ENCODE measurements around the gene BMP7.
A peak's percentile ranks its signal among the peaks of the same experiment; 100 is the strongest.
"Not testable (repeated sequence)": the region's sequence is repeated elsewhere in the genome, so short reads cannot be mapped to it uniquely, and the experiment has no call there.

Gene BMP7

GRCh38 chr20:57211406-57211805, 55.0 kb downstream of the BMP7 start:
- DNase-seq (ENCODE audit: low spot score), result no peak

GRCh38 chr20:57210911-57211280, 55.5 kb downstream of the BMP7 start:
- DNase-seq (ENCODE audit: low spot score), result no peak

GRCh38 chr20:57210054-57210910, 56.2 kb downstream of the BMP7 start:
- peak; percentile 77 for DNase-seq (ENCODE audit: low spot score)

GRCh38 chr20:57209413-57209812, 57.0 kb downstream of the BMP7 start:
- DNase-seq (ENCODE audit: low spot score), result no peak

- DNase-seq (ENCODE audit: low spot score), result no peak
Measured at GRCh38 chr20:57208198-57208597, 58.2 kb downstream of the BMP7 start.

GRCh38 chr20:57207251-57207650, 59.2 kb downstream of the BMP7 start:
- DNase-seq (ENCODE audit: low spot score), result peak; percentile 84

DNA sequence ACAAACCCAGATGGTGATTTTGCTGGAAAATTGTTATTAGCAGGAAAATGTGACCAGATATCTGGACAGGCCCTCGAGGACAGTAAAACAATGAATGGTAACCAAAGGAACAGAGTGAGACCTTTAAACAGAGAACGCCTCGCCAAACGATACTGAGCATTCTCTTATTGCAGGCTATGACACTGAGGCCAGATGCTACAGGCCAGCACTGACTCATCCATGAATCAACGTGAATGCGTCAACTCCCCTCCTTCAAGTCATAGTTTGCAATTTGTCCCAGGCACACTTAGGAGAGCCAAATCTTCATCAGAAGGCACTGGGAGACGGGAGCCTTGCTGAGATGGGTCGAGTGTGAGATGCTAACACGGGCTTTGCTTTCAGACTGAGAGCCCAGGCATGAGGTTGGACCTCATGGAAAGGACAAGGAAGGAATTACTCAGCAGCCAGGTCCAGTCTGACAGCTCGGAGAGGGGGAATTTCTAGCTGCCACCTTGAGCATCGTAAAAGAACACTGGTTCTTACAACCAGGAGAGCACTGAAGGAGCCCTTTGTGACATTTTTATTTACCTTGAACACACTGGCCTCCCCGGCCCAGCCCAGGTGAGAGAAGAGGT, 60.7 kb downstream of the BMP7 start:
- peak; percentile 41 for DNase-seq (ENCODE audit: low spot score)

- peak; percentile 91 for DNase-seq (ENCODE audit: low spot score)
Measured at GRCh38 chr20:57203986-57204385, 62.5 kb downstream of the BMP7 start.

DNA sequence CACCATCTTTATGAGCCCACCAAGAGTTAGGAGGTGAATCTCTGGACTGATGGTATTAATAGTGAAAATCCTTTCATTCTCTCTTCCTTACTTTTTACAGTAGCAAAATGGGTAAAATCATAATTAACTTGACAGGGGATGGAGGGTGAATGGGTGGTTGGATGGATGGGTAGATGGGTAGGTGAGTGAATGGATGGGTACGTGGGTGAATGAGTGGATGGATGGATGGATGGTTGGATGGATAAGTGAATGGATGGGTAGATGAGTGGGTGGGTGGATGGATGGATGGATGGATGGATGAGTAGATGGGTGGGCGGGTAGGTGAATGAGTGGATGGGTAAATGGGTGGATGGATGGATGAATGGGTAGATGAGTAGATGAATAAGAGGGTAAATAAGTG, 63.2 kb downstream of the BMP7 start:
- no peak for DNase-seq (ENCODE audit: low spot score)

DNA sequence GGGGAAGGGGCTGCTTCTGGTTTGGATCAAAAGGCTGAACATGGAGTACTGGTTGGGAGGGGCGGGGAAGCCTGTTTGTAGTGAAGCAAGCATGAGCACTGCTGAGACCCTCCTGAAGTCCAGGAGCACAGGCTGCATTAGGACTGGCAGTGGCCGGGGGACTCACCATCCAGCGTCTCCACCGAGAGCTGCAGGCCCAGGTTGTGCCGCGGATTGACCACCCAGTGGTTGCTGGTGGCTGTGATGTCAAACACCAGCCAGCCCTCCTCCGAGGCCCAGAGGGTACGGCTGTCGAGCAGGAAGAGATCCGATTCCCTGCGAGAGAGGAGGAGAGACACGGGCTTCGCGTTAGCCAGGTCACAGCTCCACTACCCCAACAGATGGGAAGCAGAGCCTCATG, 64.1 kb downstream of the BMP7 start:
- DNase-seq (ENCODE audit: low spot score), result no peak

GRCh38 chr20:57200882-57201695, 65.4 kb downstream of the BMP7 start:
- DNase-seq (ENCODE audit: low spot score), result no peak

DNA sequence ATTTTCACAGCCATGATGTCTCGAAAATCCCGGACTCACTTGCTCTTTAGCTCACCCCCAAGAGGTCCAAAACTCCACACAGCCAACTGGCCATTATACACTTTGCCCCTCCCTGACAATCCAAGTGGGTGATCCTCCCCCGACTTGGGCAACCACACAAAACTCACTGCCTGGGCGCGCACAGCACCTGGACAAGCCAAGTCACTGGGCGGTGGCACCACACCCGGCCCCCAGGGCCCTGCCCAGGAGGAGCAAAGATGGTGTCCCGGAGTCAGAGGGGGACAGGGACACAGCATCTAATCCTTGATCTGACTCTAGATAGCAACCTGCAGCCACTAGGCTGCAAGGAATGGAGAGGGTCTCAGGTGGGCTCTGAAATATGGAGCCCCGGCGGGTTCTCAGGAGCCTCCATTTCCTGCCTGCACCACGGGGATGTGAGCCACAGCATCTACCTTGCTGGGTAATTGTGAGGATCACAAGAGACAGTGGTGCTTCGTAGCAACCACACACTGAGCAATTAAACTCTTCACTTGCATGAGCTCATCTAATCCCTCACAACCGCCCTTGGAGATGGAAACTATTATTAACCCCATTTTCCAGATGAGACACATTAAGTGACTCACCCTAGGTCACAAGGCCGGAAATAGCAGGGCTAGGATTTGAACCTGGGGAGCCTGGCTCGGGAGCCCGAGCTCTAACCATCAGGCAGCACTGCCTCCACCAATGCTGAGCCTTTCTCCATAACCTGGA, 66.6 kb downstream of the BMP7 start:
- DNase-seq (ENCODE audit: low spot score), result no peak

GRCh38 chr20:57198132-57199072, 68.0 kb downstream of the BMP7 start:
- no peak for DNase-seq (ENCODE audit: low spot score)

GRCh38 chr20:57197352-57198131, 68.9 kb downstream of the BMP7 start:
- DNase-seq (ENCODE audit: low spot score), result no peak

- no peak for DNase-seq (ENCODE audit: low spot score)
Measured at GRCh38 chr20:57195469-57196100, 70.9 kb downstream of the BMP7 start.

DNA sequence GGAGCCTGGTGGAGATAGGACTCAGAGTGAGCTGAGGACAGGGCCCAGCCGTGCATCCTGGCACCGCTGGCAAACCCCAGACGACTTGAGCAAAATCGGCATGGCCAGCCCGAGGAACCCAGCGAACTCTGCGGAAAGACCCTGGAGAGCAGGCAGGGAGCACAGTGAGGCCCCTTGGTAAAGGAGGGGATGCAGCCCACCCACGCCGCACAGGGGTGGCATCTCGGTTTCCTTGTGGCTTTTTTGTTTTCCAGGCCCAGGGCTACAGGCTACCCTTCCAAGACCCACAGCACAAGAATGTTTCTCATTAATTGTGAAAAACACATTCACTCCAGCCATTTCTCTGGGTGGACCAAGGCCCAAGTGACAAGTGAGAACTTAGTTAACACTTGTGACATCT, 71.4 kb downstream of the BMP7 start:
- no peak for DNase-seq (ENCODE audit: low spot score)

DNA sequence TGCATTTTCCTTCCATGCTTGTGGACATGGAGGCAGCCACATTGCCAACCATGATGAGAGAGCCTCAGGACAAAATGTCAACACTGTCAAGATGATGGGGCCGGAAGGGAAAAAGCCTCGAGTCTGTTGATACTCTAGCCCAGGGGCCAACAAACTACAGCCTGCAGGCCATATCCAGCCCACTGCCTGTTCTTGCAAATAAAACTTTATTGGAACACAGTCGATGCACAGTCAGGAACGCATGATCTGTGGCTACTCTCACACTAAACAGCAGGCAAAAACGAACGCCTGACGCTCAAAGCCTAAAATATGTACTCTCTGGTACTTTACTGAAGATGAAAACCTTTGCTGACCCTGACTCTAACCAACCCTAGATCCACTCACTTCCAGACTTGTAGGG, 72.3 kb downstream of the BMP7 start:
- no peak for DNase-seq (ENCODE audit: low spot score)

GRCh38 chr20:57193094-57193493, 73.3 kb downstream of the BMP7 start:
- DNase-seq (ENCODE audit: low spot score), result no peak

DNA sequence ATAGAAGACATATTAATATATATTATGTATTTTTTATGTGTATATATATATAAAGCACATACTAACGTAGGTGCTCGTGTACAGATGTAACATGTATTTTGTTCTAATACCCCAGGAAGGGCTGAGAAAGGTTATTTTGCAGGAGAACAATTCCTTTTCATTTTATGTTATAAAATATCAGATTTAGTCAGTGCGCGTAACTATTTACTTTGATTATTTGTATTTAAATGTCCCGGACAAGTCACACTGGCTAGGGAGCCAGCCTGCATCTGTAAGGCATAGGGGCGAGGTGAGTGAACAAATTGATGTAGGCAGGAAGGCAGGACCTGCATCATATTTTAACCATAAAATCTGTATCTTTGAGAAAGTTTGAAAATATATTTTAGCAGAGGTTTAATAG, 74.1 kb downstream of the BMP7 start:
- no peak for DNase-seq (ENCODE audit: low spot score)

- DNase-seq (ENCODE audit: low spot score), result not testable (repeated sequence)
Measured at GRCh38 chr20:57191265-57191638, 75.2 kb downstream of the BMP7 start.

Data from SW480 (cell line).